Activated CD8-positive, alpha-beta memory T cell treated with anti-CD3 and anti-CD28 coated beads for 36 hours (primary cell): ENCODE results near the gene IDI1. TPM values are rescaled to one million over a fixed set of nuclear protein-coding genes. Genes with fewer than 3 reads are reported as not detected.
"Not testable (repeated sequence)": the region's sequence is repeated elsewhere in the genome, so short reads cannot be mapped to it uniquely, and the experiment has no call there.

ENCODE experiments used
- CTCF ChIA-PET: fragments of 350-600 bp; sonication (Branson Sonifier 250); formaldehyde crosslinking; loops from one replicate; lab custom pipeline; 2021; ENCODE audit warnings: antibody characterized with exemption; lab: Charles Lee
- POLR2A ChIA-PET: fragments of 350-600 bp; sonication (Branson Sonifier 250); formaldehyde crosslinking; loops from one replicate; lab custom pipeline; 2021; ENCODE audit warnings: antibody characterized with exemption; lab: Charles Lee
- total RNA-seq, 2 experiments: library from RNA; stranded (reverse); gene quantifications; one replicate each; pipeline ENCODE4 v1.2.3, GENCODE V29; 2021

Gene IDI1
- total RNA-seq, 2 experiments from 2014 or later = 59.1 to 64.5 TPM

- CTCF ChIA-PET, POLR2A ChIA-PET: not testable (repeated sequence)
These were observed 39.0 kb downstream of the IDI1 start for GRCh38 chr10:1009947-1010346.

GRCh38 chr10:1009071-1009494, 39.8 kb downstream of the IDI1 start:
- POLR2A ChIA-PET = no interaction called here
- CTCF ChIA-PET = no interaction called here

GRCh38 chr10:1007583-1007982, 41.3 kb downstream of the IDI1 start:
- POLR2A ChIA-PET = no interaction called here
- CTCF ChIA-PET = no interaction called here

- ChIA-PET CTCF (no interaction called here), POLR2A (no interaction called here)
These were observed 42.3 kb downstream of the IDI1 start for GRCh38 chr10:1006573-1006972.

GRCh38 chr10:1003884-1004670, 44.8 kb downstream of the IDI1 start:
- POLR2A ChIA-PET = no interaction called here

GRCh38 chr10:1002425-1003006, 46.4 kb downstream of the IDI1 start:
- CTCF ChIA-PET = no interaction called here

More at GRCh38 chr10:1003884-1004670, 44.8 kb downstream of the IDI1 start:
- CTCF ChIA-PET = no interaction called here

GRCh38 chr10:997266-998022, 51.5 kb downstream of the IDI1 start:
- ChIA-PET CTCF (interaction anchor here (0.8 kb wide), 1 partner anchor 51 kb away, joined by 3 read pairs; the partner anchor contains the start of gene IDI1), POLR2A (no interaction called here)

More at GRCh38 chr10:1002425-1003006, 46.4 kb downstream of the IDI1 start:
- POLR2A ChIA-PET = no interaction called here

GRCh38 chr10:996031-996430, 52.9 kb downstream of the IDI1 start:
- POLR2A ChIA-PET = no interaction called here
- CTCF ChIA-PET = no interaction called here

GRCh38 chr10:995559-995926, 53.4 kb downstream of the IDI1 start:
- POLR2A ChIA-PET = no interaction called here
- CTCF ChIA-PET = no interaction called here

GRCh38 chr10:994836-995558, 53.9 kb downstream of the IDI1 start:
- POLR2A ChIA-PET = no interaction called here
- CTCF ChIA-PET = no interaction called here

- ChIA-PET CTCF (interaction anchor here (1.2 kb wide), 1 partner anchor 8 kb away, joined by 4 read pairs; no protein-coding TSS in a partner anchor), POLR2A (interaction anchor here (1.5 kb wide), 1 partner anchor 56 kb away, joined by 3 read pairs; the partner anchor contains the start of gene IDI1)
These were observed 56.0 kb downstream of the IDI1 start for GRCh38 chr10:992871-993270.

GRCh38 chr10:992467-992866, 56.5 kb downstream of the IDI1 start:
- POLR2A ChIA-PET = interaction anchor here (1.5 kb wide), 1 partner anchor 57 kb away, joined by 3 read pairs; the partner anchor contains the start of gene IDI1
- CTCF ChIA-PET = no interaction called here

GRCh38 chr10:990808-991207, 58.1 kb downstream of the IDI1 start:
- POLR2A ChIA-PET = interaction anchor here (0.7 kb wide), 1 partner anchor 9 kb away, joined by 4 read pairs; no protein-coding TSS in a partner anchor
- CTCF ChIA-PET = no interaction called here

Other genes with a start within 250 kb of the IDI1 start
- gene LARP4B, start 117.4 kb downstream of the IDI1 start, total RNA-seq = 100 to 1,000 TPM; 127 to 137 TPM
- gene GTPBP4, start 60.7 kb downstream of the IDI1 start, total RNA-seq = 100 to 1,000 TPM; 147 to 150 TPM
- not detected for gene IDI2, start 23.3 kb downstream of the IDI1 start, total RNA-seq
- gene WDR37, start 7.3 kb upstream of the IDI1 start, total RNA-seq = 10 to 100 TPM; 13.5 to 16.7 TPM